GM18858 (cell line): ENCODE measurements around the gene XXYLT1.

ENCODE experiments used
- ATAC-seq: cut with Tn5 transposase; IDR thresholded peaks from one replicate; pipeline ENCODE4 v1.9.1; 2021; ENCODE audit not compliant: unreplicated experiment

XXYLT1 gene

DNA sequence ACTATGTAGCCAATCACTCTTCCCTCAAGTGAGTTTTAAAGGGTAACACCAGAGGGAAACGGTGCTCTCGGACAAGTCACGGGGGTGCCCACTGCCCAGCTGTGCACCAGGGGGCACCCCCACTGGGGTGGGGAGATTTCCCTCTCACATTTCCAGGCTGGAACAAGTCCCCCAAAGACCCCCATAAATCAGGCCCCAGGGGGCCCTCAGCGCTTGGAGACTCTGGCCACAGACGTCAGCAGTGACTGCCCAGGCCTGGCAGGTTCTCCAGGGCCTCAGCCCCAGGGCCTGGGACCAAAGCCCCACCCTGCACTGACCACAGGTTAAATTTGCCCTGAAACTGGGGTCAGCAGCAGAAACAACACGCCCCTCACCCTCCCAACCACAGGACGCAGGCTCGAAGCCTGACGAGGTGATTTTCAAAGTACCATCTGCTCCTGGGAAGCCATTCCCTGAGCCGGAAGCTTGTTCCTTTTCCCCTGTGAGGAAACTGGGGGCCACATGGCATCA, 17.0 kb downstream of the XXYLT1 start:
- no peak for ATAC-seq

DNA sequence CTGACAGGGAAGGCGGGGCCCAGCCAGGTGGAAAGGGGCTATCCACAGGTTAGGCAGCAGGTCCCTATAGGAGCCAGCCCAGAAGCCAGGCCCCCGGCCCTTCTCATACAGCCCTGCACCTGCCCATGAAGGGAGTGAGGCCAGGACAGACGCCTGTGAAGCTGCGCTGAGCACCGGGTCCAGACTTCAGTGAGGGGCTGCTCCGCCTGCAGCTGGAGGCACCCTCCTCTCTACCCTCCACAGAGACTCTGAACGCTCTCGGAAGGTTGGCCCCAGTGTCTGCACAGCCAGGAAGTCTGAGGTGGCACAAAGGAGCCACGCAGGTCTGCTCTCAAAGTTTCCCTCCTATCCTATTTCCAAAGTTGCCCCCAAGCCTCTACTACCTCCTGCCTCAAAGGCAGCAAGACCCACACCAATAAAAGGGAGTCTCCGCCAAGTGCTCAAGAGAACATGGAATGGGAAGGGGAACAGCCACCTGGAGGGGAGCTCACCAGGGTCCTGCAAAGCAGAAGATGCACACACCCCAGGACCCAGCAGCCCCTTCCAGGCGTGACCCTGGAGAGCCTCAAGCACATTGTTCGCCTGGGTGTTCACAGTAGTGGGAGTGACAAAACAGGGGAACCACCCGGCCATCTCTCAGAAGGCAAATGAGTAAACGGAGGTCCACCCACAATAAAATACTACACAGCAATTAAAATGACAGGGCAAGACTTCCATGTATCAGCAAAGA, 19.5 kb downstream of the XXYLT1 start:
- no peak for ATAC-seq

DNA sequence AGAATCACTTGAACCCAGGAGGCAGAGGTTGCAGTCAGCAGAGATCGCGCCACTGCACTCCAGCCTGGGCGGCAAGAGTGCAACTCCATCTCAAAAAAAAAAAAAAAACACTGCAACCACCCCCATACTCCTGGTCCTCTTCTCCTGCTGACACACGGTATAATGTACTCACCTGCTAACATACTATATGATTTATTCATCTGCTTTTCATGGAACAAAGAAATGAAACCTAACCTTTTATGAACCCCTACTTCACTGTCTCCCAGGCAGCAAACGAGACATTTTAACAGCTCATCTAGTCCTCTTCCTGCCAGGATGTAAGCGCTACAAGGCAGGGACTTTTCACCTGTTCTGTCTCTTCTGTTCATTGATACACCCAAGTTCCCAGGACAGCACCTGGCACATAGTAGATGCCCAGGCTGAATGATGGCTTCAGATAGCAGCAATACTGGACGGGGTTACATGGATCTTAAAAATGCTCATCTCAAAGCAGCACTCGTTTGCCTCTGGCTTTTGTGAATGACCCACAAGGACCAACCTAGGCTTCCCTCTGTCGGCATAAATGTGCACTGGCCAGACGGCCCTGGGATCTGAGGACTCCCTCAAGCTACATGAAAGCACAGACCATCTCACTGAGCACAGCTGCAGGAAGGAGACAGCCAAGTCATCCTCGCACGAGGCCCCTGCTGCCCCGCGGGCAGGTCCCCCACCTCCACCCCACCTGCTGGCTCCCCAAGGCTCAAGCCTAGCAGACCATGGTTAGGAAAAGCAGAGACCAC, 20.3 kb downstream of the XXYLT1 start:
- ATAC-seq: no peak

DNA sequence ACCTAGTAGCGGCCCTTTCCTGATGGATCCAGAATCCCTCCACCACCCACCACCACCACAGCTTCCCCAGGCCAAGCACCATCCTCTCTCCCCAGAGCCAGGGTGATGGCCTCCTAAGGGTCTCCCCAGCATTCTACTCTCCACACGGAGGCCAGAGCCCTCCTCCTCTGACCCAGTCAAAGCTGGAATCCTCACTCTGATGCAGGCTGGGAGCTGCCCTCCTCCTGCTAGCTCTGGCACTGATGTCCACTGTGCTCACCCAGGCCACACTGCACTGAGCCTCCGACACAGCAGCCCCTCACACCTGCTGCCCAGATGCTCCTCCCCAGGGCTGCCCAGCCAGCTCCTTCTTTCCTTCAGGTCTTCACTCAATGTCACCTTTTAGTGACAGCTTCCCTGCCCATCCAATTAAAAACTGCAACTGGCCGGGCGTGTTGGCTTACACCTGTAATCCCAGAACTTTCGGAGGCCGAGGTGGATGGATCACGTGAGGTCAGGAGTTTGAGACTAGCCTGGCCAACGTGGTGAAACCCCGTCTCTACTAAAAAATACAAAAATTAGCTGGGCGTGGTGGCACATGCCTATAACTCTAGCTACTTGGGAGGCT, 21.0 kb downstream of the XXYLT1 start:
- no peak for ATAC-seq

DNA sequence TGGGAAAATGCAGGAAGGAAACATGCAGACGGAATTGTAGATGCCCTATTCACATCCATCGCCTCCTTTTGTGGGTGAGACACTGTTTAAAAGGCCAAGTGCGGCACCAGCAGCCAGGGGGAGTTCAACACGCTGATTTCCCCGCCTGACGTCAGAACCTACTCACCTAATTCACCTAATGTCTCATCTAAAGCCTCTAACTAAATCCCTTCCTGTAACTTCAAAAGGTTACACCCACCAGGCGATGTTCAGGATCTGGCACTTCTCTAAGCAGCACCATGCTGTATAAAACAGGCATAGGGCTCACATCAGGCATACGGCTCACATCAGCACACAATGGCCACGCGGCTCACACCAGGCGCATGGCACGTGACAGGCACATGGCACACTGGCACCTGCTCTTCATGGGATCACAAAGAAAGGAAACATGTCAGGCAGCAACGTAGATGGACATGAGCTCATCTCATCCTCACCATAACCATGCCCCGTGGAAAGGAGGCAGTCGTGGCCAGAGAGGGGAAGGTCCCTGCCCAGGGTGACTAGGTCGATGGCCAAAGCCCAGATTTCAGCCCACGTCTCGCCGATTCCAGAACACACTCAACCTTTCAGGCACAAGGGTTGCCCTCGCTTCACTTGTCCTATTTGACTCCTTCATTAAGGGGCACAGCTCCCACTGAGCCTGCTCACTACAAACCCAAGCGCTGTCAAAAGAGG, 21.7 kb downstream of the XXYLT1 start:
- ATAC-seq: no peak

DNA sequence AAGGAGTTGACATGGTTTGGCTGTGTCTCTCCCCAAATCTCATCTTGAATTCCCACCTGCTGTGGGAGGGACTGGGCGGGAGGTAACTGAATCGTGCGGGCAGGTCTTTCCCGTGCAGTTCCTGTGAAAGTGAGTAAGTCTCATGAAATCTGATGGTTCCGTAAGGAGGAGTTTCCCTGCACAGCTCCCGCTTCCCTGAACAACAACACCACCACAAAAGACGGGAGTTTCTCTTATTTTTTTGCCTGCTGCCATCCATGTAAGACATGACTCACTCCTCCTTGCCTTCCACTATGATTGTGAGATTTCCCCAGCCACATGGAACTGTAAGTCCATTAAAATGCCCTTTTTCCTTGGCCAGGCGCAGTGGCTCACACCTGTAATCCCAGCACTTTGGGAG, 22.7 kb downstream of the XXYLT1 start:
- ATAC-seq: no peak

DNA sequence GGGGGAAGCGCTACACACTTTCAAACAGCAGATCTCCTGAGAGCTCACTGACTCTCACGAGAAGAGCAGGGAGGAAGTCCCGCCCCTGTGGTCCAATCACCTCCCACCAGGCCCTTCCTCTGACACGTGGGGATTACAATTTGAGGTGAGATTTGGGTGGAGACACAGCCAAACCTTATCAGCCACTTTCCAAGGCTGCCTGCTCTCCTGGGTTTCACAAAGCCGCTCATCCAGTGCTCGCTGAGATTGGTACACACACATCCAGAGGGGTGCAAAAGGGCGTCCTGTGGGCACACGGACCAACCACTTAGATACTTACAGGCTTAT, 23.1 kb downstream of the XXYLT1 start:
- no peak for ATAC-seq

DNA sequence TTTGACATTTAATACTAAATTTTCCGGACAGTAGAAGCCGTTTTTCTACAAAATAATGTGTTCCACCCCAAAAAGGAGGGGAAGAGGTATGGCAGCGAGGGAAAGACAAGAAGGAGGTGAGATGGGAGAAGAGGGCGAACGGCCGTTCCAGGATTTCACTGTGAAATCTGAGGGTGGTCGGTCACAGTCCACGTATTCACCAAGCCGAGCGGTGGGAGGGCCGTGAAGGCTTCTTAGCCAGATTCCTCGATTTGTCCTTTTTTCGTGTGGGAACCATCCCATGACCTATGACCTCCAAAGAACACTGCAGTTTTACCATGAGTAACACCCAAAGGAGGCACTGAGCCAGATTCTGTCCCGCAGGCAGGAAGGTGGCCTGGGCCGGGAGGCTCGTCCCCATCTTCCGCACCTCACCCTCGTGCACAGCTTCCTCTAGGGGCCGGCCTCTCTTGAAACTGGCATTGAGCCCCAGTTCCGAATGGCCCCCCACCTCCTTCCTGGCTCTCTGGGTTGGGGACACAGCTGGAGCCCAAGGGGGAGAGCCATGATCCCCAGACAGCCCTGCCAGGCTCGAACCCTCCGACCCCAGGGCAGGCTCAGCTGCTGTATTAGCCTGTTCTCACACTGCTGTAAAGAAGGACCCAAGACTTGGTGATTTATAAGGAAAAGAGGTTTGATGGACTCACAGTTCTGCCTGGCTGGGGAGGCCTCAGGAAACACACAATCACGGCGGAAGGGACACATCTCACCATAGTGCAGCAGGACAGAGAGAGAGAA, 23.7 kb downstream of the XXYLT1 start:
- no peak for ATAC-seq

DNA sequence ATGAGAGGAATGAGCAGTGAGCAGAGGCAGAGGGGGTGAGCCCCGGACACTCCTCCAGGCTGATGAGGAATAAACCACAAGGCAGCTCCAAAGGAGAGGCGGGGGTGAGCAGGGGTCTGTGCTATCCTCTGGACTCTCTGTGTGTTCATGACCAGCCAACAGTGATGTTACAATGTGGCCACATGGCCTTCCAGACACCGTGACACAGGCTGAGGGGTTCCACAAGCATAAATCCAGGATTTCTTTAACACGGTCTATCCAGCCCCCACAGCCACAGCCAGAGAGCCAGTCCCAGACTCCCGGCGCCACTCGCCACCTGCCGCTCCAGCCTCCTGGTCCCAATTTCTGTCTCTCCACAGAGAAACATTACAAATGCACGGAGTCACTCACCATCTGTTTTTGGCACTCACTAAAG, 24.4 kb downstream of the XXYLT1 start:
- no peak for ATAC-seq

DNA sequence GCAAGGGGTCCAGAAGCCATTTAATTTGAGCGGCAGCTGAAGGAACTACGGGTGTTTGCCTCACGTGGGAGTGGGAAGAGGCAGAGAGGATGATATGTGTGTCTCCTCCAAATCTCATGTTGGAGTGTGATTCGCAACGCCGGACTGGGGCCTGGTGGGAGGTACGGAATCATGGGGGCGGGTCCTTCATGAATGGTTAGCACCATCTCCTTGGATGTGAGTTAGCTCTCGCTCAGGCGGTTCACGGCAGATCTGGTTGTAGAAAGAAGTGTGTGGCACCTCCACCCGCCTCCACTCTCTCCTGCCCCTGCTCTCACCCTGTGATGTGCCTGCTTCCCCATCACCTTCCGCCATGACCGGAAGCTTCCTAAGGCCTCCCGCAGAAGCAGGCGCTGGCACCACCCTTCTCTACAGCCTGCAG, 25.4 kb downstream of the XXYLT1 start:
- ATAC-seq: no peak

DNA sequence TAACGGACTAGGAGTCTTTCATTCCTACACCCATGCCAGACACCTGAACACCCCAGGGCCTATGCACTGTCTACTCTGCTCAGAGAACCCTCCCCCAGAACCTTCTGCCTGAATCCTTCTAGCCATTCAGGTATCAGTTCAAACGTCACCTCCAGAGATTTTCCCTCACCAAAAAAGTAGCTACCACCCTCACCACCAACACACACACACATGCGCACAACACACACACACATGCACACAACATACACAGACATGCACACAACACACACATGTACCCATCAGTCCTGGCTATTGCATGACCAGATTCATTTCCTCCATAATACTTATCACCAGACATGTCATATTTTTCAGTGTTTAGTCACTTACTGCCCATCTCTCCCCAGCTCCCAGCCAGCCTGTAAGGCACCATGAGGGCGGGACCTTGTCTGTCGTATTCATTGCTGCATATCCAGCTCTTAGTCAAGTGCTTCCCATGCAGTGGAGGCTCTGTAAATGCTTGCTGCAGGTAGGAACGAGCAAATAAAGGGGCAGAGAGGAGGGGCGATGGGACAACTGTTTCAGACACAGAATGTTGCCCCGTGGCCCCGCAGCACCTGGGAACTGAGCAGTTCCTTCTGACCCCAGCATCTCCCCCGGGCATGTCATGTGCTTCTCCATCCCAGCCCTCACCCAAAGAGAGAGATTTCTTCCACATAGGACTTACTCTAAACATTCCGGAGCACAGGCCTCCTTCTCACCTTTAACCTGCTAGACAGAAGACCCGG, 29.2 kb downstream of the XXYLT1 start:
- ATAC-seq: no peak

DNA sequence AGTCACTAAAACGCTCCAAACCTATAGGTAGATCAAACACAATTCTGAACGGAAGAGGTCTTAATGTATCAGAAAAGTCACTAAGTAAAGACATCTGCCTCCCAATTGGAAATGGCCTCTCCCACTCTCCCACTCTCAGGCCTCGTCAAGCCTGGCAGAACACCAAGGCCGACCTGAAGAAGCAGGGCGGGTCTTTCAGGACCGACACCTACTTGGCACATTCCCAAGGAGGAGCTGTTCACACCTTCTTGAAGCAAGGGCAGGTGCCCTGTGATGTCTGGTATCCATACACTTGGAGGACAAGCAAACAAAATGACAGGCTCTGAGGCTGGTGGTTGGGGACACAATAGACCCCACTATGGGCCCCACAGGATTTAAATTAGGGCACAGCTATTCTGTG, 30.0 kb downstream of the XXYLT1 start:
- ATAC-seq: no peak

DNA sequence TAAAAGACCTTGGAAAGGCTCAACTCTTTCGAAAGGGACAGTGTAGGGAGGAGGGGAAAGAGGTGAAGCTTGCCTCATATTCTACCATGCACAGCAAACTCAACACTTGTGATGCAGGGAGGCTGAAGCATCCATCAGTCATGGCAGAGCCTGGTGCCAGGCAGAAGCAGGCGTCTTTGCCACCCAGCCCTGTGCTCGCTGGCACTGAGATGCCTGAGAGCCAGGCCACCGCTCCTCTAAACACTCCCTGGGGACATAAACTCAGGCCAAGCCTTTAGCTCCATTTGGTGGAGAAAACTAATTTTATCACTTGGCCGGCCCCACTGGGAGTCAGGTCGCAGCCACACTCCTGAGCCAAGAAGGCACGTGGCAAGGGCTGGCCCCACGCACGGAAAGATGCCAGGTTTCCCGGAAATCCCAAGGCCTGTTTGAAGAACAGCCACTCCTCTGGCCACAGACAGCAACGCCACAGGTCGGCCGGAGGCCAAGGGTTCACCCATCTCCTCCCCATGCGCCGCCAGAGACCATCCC, 30.7 kb downstream of the XXYLT1 start:
- no peak for ATAC-seq

DNA sequence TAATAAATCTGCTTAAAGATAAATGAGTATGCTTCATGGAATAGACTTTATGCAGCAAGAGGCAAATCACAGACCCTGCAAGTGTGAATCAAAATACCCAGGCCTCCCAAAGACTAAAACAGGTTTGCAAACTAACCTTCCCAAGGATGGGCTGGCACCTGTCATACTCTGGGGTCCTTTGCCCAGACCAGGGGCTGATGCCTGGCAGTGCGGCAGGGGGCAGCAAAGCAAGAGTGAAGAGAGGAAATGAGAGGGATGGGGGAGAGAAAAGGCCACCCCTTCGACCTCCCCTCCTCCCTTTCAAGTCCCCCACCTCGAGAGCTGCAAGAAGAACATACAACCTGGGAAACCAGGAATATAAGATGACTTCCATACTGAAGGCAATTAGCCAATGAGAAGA, 31.8 kb downstream of the XXYLT1 start:
- no peak for ATAC-seq

DNA sequence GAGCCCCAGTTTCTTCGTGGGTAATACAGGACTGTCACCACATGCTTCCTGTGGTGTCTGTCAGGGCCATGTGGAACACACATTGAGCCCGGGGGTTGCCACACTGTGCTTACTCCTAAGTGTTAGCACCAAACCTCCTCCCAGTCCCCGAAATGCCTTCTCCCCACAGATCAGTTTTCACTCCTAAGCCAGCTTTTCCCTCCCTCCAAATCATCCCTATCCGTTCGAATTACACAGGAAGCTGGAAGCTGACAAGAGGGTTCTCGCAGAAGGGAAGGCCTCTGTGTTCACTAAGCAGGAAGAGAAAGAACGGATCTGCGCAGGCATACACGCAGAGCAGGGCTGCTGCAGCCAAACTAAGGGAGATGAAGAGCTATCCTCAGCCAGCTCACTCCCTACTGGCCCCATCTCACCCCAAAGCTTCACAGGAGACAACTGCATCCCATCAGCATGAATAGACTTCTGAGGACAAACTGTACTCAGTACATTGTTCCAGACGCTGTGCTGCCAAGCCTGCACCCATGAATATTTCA, 32.3 kb downstream of the XXYLT1 start:
- no peak for ATAC-seq

DNA sequence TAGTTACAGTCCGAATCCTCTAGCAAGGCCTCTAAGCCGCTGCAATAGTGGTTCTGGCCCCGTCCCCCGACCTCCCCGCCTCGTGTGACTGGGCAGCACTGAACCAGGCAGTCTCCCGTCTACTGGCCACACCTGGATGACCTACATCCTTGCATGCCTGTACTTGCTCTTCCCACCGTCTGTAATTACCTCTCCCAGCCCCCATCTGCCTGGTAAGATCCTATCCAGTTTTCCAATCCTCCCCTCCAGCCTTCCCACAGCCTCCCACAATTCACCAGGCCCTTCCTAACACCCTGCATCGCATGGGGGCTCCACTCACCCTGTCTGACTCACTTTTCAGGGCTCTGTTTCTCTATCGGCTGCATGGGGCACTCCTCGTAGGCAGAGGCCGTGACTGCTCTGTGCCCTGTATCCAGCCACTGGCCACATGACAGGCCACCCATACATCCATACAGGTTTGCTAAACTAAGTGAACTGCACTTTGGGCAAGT, 32.8 kb downstream of the XXYLT1 start:
- ATAC-seq: no peak

DNA sequence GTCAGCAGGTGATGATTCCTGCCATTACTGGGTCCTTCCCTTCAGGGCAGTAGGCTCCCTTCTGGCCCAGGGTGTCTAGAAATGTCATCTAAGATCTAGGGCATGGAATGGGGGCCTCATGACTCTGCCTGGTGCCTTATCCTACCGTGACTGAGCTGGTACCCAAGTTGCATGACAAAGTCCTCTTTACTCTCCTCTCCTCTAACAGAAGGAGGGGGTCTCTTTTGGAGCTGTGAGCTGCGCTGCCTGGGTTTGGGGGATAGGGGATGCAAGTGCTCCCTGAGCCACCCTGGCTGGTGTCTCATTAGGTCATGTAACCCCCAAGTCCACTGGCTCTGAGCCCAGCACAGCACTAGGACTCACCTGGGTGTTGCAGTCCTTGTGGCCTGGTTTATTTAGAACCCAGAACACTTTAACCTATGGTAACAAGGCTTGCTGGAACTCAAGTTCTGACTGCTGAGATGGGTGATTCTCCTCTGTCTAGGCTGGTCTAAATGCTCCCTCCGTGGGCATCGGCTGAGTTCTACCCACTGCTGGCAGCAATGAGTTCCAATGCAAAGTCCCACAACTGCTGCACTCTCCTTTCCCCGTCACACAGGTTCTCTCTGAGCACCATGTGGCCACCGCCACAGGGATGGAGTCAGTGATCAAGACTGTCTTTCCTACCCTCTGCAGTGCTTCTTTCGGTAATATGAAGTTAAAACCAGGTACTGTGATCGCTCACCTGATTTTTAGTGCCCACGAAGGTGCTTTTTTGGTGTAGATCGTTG, 34.0 kb downstream of the XXYLT1 start:
- no peak for ATAC-seq

DNA sequence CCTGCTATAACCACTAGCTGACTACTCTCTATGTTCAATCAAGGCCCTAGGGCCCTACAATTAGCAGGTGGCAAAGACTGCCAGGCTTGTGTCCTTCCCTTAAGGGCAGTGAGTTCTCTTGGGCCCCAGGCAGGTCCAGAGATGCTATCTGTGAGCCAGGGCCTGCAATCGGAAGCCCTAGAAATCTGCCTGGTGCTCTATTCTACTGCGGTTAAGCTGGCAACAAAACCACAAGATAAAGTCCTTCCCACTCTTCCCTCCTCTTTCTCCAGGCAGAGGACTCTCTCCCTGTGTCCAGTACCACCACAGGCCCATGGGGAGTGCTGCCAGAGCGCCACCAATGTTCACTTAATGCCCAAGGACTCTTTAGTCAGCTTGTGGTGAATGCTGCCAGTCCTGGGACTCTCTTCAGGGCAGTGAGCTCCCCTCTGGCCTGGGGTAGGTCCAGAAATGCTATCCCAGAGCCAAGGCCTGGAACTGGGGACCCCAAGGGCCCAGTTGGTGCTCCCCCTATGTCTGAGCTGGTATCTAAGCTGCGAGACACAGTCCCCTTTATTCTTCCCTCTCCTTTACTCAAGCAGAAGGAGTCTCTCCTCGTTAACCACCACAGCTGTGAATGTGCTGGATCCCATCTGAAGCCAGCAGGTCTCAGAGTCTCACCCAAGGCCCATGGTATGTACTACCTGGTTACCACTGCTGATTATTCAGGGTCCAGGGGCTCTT, 34.7 kb downstream of the XXYLT1 start:
- no peak for ATAC-seq
